ENCODE measurements around the gene TARM1. TPM values are rescaled to one million over a fixed set of nuclear protein-coding genes. Genes with fewer than 3 reads are reported as not detected.

The TARM1 gene
- total RNA-seq, 1 experiment from 2014 or later: not detected

- no peak for DNase-seq
- H3K27ac Mint-ChIP-seq (ENCODE audit: unreplicated experiment): no peak overlapping the region
- no peak overlapping the region for H3K4me3 Mint-ChIP-seq (ENCODE audit: low read depth, unreplicated experiment)
- no peaks in the 10 kb centered on the region for H3K4me1 Mint-ChIP-seq (ENCODE audit: low read depth, unreplicated experiment)
- no peaks in the 10 kb centered on the region for H3K27me3 Mint-ChIP-seq (ENCODE audit: unreplicated experiment)
- TF ChIP-seq CTCF (IDR thresholded peaks at IDR 0.05; ENCODE audit: unreplicated experiment): no peak
- intact Hi-C loops (cut with micrococcal nuclease; ENCODE audit: unreplicated experiment): no loop called here
- H3K9me3 Mint-ChIP-seq (ENCODE audit: low read depth, unreplicated experiment): peaks cover 4% of the 10 kb centered on the region
- H3K36me3 Mint-ChIP-seq (ENCODE audit: insufficient read depth, unreplicated experiment): peaks cover 5% of the 10 kb centered on the region
- CTCF ChIA-PET: no interaction called here
- BruUV-seq (replicated peaks): no TSS peak
Measured at GRCh38 chr19:54073829-54074228, 7.3 kb downstream of the TARM1 start.

- no peak overlapping the region for H3K27ac Mint-ChIP-seq (ENCODE audit: unreplicated experiment)
- peaks cover 15% of the 10 kb centered on the region for H3K27me3 Mint-ChIP-seq (ENCODE audit: unreplicated experiment)
- CTCF ChIA-PET: no interaction called here
- no peak for DNase-seq
- no peaks in the 10 kb centered on the region for H3K4me1 Mint-ChIP-seq (ENCODE audit: low read depth, unreplicated experiment)
- H3K4me3 Mint-ChIP-seq (ENCODE audit: low read depth, unreplicated experiment): no peak overlapping the region
- peaks cover 4% of the 10 kb centered on the region for H3K9me3 Mint-ChIP-seq (ENCODE audit: low read depth, unreplicated experiment)
- no TSS peak for BruUV-seq (replicated peaks)
- no peak for TF ChIP-seq CTCF (IDR thresholded peaks at IDR 0.05; ENCODE audit: unreplicated experiment)
- intact Hi-C loops (cut with micrococcal nuclease; ENCODE audit: unreplicated experiment): no loop called here
- H3K36me3 Mint-ChIP-seq (ENCODE audit: insufficient read depth, unreplicated experiment): peaks cover 5% of the 10 kb centered on the region
Measured at GRCh38 chr19:54069470-54069869, 11.7 kb downstream of the TARM1 start.

- Mint-ChIP-seq H3K36me3 (ENCODE audit: insufficient read depth, unreplicated experiment) (no peaks in the 10 kb centered on the region), H3K4me3 (ENCODE audit: low read depth, unreplicated experiment) (no peak within 1 kb of the TSS), H3K4me1 (ENCODE audit: low read depth, unreplicated experiment) (no peaks in the 10 kb centered on the region), H3K27me3 (ENCODE audit: unreplicated experiment) (peaks cover 29% of the 10 kb centered on the region), H3K9me3 (ENCODE audit: low read depth, unreplicated experiment) (no peaks in the 10 kb centered on the region), H3K27ac (ENCODE audit: unreplicated experiment) (no peak within 1 kb of the TSS)
- intact Hi-C loops (cut with micrococcal nuclease; ENCODE audit: unreplicated experiment): no loop called here
- no peak for DNase-seq
- CTCF ChIA-PET: no interaction called here
- TF ChIP-seq CTCF (IDR thresholded peaks at IDR 0.05; ENCODE audit: unreplicated experiment): no peak
- BruUV-seq (replicated peaks): no TSS peak
Measured at GRCh38 chr19:54063350-54064116, 17.6 kb downstream of the TARM1 start, which contains the start of gene VSTM1. TSS of gene VSTM1 (minus strand) at chr19:54063897. CDS start at chr19:54063777, 120 bp downstream.

GRCh38 chr19:54062643-54063042, 18.5 kb downstream of the TARM1 start:
- no TSS peak for BruUV-seq (replicated peaks)
- intact Hi-C loops (cut with micrococcal nuclease; ENCODE audit: unreplicated experiment): no loop called here
- no peak for TF ChIP-seq CTCF (IDR thresholded peaks at IDR 0.05; ENCODE audit: unreplicated experiment)
- no peaks in the 10 kb centered on the region for H3K4me1 Mint-ChIP-seq (ENCODE audit: low read depth, unreplicated experiment)
- CTCF ChIA-PET: no interaction called here
- no peak overlapping the region for H3K27ac Mint-ChIP-seq (ENCODE audit: unreplicated experiment)
- no peak for DNase-seq
- no peaks in the 10 kb centered on the region for H3K36me3 Mint-ChIP-seq (ENCODE audit: insufficient read depth, unreplicated experiment)
- H3K27me3 Mint-ChIP-seq (ENCODE audit: unreplicated experiment): peaks cover 29% of the 10 kb centered on the region
- H3K4me3 Mint-ChIP-seq (ENCODE audit: low read depth, unreplicated experiment): no peak overlapping the region
- H3K9me3 Mint-ChIP-seq (ENCODE audit: low read depth, unreplicated experiment): no peaks in the 10 kb centered on the region

Measured in Calu3 (cell line).